GM21447 (cell line): ENCODE results near the gene PTAR1.
A peak's percentile ranks its signal among the peaks of the same experiment; 100 is the strongest.
"Not testable (repeated sequence)": the region's sequence is repeated elsewhere in the genome, so short reads cannot be mapped to it uniquely, and the experiment has no call there.

Experiments used
- ATAC-seq: cut with Tn5 transposase; IDR thresholded peaks from one replicate; pipeline ENCODE4 v1.9.1; 2021; ENCODE audit not compliant: unreplicated experiment

Gene PTAR1

GRCh38 chr9:69759421-69760277 lies at the start of gene PTAR1:
Gene PTAR1, minus strand, starts transcription at chr9:69760011. Its CDS starts 73 bp downstream, at chr9:69759938.
- ATAC-seq: peak; percentile 85

GRCh38 chr9:69809304-69809863 lies 49.6 kb upstream of the PTAR1 start:
- no peak for ATAC-seq

- ATAC-seq: no peak
These were observed 46.8 kb upstream of the PTAR1 start for GRCh38 chr9:69806627-69807026.

- ATAC-seq: no peak
These were observed 46.2 kb upstream of the PTAR1 start for GRCh38 chr9:69805962-69806515.

GRCh38 chr9:69801989-69802388 lies 42.2 kb upstream of the PTAR1 start:
- no peak for ATAC-seq

- not testable (repeated sequence) for ATAC-seq
These were observed 40.2 kb upstream of the PTAR1 start for GRCh38 chr9:69800027-69800426.

- not testable (repeated sequence) for ATAC-seq
These were observed 39.7 kb upstream of the PTAR1 start for GRCh38 chr9:69799521-69799920.

GRCh38 chr9:69798744-69799143 lies 38.9 kb upstream of the PTAR1 start:
- ATAC-seq: no peak

GRCh38 chr9:69797675-69798074 lies 37.9 kb upstream of the PTAR1 start:
- no peak for ATAC-seq

GRCh38 chr9:69794356-69794755 lies 34.5 kb upstream of the PTAR1 start:
- no peak for ATAC-seq

GRCh38 chr9:69785757-69786156 lies 25.9 kb upstream of the PTAR1 start:
- no peak for ATAC-seq

- no peak for ATAC-seq
These were observed 13.4 kb upstream of the PTAR1 start for GRCh38 chr9:69773258-69773657.

GRCh38 chr9:69771775-69772418 lies 12.1 kb upstream of the PTAR1 start:
- no peak for ATAC-seq

GRCh38 chr9:69768716-69769115 lies 8.9 kb upstream of the PTAR1 start:
- ATAC-seq: no peak

- ATAC-seq: no peak
These were observed 8.3 kb upstream of the PTAR1 start for GRCh38 chr9:69768101-69768500.

GRCh38 chr9:69763862-69764261 lies 4.1 kb upstream of the PTAR1 start:
- not testable (repeated sequence) for ATAC-seq

GRCh38 chr9:69762527-69762926 lies 2.7 kb upstream of the PTAR1 start:
- ATAC-seq: no peak

- ATAC-seq: peak; percentile 2
These were observed 433 bp upstream of the PTAR1 start for GRCh38 chr9:69760278-69760610.

GRCh38 chr9:69759021-69759420 lies 790 bp downstream of the PTAR1 start:
- no peak for ATAC-seq

- no peak for ATAC-seq
These were observed 1.7 kb downstream of the PTAR1 start for GRCh38 chr9:69757996-69758675.

- ATAC-seq: no peak
These were observed 4.6 kb downstream of the PTAR1 start for GRCh38 chr9:69755205-69755604.
